Ovary (tissue), 3 donors: Measurements from ENCODE around the gene AFP.

Source experiments
- CTCF ChIP-seq, 3 donors: fragments of 450-650 bp in 2 of 3; fragments of 200-600 bp in 1 of 3; IDR thresholded peaks; one replicate each; pipeline versions ENCODE4 v1.5.1 to v1.8.0; 2016 to 2022; ENCODE audit warnings: antibody characterized with exemption in 3 of 3, mild to moderate bottlenecking in 1 of 3
- EP300 ChIP-seq: sonication (generic); formaldehyde crosslinking; IDR thresholded peaks from one replicate; pipeline ENCODE4 v1.6.1; 2017; ENCODE audit warnings: antibody characterized with exemption
- POLR2A ChIP-seq: fragments of 450-650 bp; IDR thresholded peaks from one replicate; pipeline ENCODE4 v1.6.1; 2017; ENCODE audit warnings: antibody characterized with exemption, mild to moderate bottlenecking, moderate library complexity
- donor health status: DM: no; HTN: no; CAD: no.

GRCh38 chr4:73421708-73422457 is 14.1 kb upstream of the AFP start:
- no peak for TF ChIP-seq CTCF (IDR thresholded peaks at IDR 0.05)
- TF ChIP-seq POLR2A = no peak
- no peak for TF ChIP-seq EP300
